ENCODE results near the gene ZC3H12C.

GRCh38 chr11:110088535-110089344, 4.5 kb upstream of the ZC3H12C start:
- no peak for TF ChIP-seq GATA3 (IDR thresholded peaks at IDR 0.05; ENCODE audit: low read depth, low read length)
- no peak for TF ChIP-seq GATA2 (IDR thresholded peaks at IDR 0.05; ENCODE audit: low read depth, low read length)
